Nephron (organoid): ENCODE results near the gene GTPBP3.

ENCODE experiments used
- H3K27ac Mint-ChIP-seq, 3 experiments: 2 replicates each; pipeline ENCODE4 v1.8.0; 2020; ENCODE audit warnings: mixed read lengths in 3 of 3, mild to moderate bottlenecking in 2 of 3, moderate library complexity in 1 of 3
- H3K27me3 Mint-ChIP-seq: 2 replicates; pipeline ENCODE4 v1.8.0; 2021; ENCODE audit warnings: low read depth, mild to moderate bottlenecking, moderate library complexity, mixed read lengths
- H3K36me3 Mint-ChIP-seq: 2 replicates; pipeline ENCODE4 v1.8.0; 2020; ENCODE audit warnings: low read depth, mixed read lengths
- H3K4me1 Mint-ChIP-seq: 2 replicates; pipeline ENCODE4 v1.8.0; 2020; ENCODE audit warnings: mixed read lengths
- H3K4me3 Mint-ChIP-seq, 3 experiments: 2 replicates each; pipeline ENCODE4 v1.8.0; 2020; ENCODE audit warnings: mild to moderate bottlenecking in 3 of 3, mixed read lengths in 3 of 3, moderate library complexity in 2 of 3
- H3K9me3 Mint-ChIP-seq: 2 replicates; pipeline ENCODE4 v1.8.0; 2020; ENCODE audit warnings: mixed read lengths
- TF ChIP-seq, protein P1 (sequence below), 3 experiments: fragments of 200-600 bp; sonication (generic); IDR thresholded peaks; one replicate each; pipeline ENCODE4 v1.5.0; 2021; ENCODE audit warnings: antibody characterized with exemption in 3 of 3; ENCODE audit not compliant: unreplicated experiment in 3 of 3

Gene GTPBP3

DNA sequence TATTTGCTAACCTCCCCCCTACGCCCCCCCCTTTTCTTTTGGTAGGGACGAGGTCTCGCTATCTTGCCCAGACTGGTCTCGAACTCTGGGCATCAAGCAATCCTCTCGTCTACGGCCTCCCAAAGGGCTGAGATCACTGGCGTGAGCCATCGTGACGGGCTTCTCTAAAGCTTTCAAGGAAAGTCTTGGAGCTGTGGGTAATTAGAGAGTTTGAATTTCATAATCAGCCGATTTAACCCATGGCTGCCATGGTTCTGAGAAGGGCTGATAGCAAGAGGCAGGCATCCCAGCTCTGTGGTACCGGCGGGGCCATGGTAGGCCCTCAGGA is 33.4 kb upstream of the GTPBP3 start:
- Mint-ChIP-seq H3K36me3 (peaks cover 7% of the 10 kb centered on the region), H3K4me3 (peak overlapping the region; percentile 80 to 94 (median 87)), H3K4me1 (peaks cover 44% of the 10 kb centered on the region), H3K27ac (peak overlapping the region; percentile 79 to 91 (median 86)), H3K9me3 (no peaks in the 10 kb centered on the region), H3K27me3 (no peaks in the 10 kb centered on the region)
- TF ChIP-seq, protein P1, sequence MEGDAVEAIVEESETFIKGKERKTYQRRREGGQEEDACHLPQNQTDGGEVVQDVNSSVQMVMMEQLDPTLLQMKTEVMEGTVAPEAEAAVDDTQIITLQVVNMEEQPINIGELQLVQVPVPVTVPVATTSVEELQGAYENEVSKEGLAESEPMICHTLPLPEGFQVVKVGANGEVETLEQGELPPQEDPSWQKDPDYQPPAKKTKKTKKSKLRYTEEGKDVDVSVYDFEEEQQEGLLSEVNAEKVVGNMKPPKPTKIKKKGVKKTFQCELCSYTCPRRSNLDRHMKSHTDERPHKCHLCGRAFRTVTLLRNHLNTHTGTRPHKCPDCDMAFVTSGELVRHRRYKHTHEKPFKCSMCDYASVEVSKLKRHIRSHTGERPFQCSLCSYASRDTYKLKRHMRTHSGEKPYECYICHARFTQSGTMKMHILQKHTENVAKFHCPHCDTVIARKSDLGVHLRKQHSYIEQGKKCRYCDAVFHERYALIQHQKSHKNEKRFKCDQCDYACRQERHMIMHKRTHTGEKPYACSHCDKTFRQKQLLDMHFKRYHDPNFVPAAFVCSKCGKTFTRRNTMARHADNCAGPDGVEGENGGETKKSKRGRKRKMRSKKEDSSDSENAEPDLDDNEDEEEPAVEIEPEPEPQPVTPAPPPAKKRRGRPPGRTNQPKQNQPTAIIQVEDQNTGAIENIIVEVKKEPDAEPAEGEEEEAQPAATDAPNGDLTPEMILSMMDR (IDR thresholded peaks at IDR 0.05; ENCODE audit: unreplicated experiment in 3 of 3) = no peak

DNA sequence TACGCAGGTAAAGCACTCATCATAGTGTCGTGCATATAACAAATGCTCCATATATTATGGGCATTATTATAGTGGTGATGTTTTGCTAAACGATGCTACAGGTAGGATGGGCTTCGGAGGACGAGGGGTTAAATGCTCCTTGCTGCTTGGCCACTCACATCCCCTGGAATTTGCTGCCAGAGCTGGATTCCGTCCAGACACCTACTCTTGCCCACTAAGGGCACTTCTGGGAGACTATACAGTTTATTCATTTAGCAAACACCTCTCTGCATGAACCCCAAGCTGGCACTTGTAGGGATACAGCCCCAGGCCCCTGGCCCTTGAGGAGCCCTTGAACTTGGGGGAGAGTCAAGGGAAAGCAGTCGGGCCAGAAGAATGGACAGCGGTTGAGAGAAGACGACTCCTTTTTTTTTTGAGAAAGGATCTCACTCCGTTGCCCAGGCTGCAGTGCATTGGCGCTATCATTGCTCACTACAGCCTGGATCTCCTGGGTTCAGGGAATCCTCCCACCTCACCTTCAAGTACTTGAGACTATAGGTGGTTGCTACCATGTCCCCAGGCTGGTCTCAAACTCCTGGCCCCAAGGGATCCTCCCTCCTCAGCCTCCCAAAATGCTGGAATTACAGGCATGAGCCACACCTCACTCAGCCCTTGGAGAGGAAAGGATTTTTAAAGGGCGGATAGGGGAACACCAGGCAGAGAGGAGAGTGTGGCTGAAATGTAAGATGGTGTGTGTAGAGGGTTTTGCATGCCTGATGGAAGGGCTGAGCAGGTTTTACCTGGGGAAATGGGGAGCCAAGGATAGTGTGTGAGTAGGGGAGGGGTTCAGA is 32.8 kb upstream of the GTPBP3 start:
- peak overlapping the region; percentile 90 to 95 (median 94) for H3K4me3 Mint-ChIP-seq
- peak overlapping the region; percentile 80 to 93 (median 86) for H3K27ac Mint-ChIP-seq
- H3K9me3 Mint-ChIP-seq = no peaks in the 10 kb centered on the region
- H3K4me1 Mint-ChIP-seq = peaks cover 51% of the 10 kb centered on the region
- peaks cover 5% of the 10 kb centered on the region for H3K36me3 Mint-ChIP-seq
- TF ChIP-seq, protein P1 (IDR thresholded peaks at IDR 0.05; ENCODE audit: unreplicated experiment in 3 of 3) = no peak
- no peaks in the 10 kb centered on the region for H3K27me3 Mint-ChIP-seq

DNA sequence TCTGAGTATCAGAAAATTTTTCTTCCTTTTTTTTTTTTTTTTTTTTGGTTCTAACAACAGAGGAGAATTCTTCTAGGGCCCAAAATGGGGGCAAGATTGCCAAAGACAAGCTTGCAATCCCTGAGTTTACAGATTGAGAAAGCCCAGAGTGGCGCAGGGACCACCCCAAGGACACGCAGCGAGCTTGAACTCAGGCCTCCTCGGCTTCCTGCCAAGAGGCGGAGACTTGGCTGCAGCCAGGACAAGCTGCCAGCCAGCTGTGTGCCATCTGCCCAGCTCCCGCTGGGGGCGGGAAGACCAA is 32.2 kb upstream of the GTPBP3 start:
- H3K4me3 Mint-ChIP-seq = peak overlapping the region; percentile 90 to 95 (median 94)
- H3K27ac Mint-ChIP-seq = peak overlapping the region; percentile 80 to 93 (median 86)
- H3K27me3 Mint-ChIP-seq = no peaks in the 10 kb centered on the region
- peaks cover 54% of the 10 kb centered on the region for H3K4me1 Mint-ChIP-seq
- no peaks in the 10 kb centered on the region for H3K9me3 Mint-ChIP-seq
- TF ChIP-seq, protein P1 (IDR thresholded peaks at IDR 0.05; ENCODE audit: unreplicated experiment in 3 of 3) = no peak
- peaks cover 5% of the 10 kb centered on the region for H3K36me3 Mint-ChIP-seq

DNA sequence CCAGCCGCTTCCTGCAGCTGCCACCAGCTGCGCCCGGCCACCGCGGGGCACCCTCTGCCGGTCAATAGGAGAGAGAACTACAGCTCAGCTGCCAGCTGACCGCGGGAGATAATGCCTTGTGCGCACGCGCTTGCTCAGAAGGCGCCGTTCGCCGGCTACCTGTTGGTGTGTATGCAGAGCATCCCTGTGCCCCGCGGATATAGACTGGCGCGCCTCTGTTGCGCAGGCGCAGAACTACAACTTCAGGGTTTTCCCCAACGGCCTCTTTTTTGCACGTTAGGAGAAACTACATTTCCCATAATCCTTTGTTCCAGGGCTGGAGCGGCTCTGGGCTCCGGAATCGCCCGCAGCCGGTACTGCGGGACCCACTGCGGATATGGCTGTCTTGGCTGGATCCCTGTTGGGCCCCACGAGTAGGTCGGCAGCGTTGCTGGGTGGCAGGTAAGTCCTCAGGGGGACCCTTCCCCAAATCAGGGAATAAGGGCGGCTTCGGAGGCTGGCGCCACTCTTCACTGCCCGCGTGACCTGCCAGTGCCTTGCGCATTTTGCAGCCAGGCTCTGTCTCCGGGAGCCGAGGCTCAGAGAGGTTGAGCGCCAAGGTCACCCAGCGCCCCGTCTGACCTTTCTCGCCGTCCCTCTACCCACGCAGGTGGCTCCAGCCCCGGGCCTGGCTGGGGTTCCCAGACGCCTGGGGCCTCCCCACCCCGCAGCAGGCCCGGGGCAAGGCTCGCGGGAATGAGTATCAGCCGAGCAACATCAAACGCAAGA is 31.7 kb upstream of the GTPBP3 start, which contains the start of gene MRPL34:
TSS of gene MRPL34 (plus strand) at position 356 of the 768 bp plus-strand sequence. CDS start at position 377, 21 bp downstream.
- peak within 1 kb of the TSS; percentile 86 to 93 (median 87) for H3K27ac Mint-ChIP-seq
- H3K4me3 Mint-ChIP-seq = peak within 1 kb of the TSS; percentile 90 to 95 (median 94)
- H3K9me3 Mint-ChIP-seq = no peaks in the 10 kb centered on the region
- H3K4me1 Mint-ChIP-seq = peaks cover 59% of the 10 kb centered on the region
- H3K36me3 Mint-ChIP-seq = peaks cover 5% of the 10 kb centered on the region
- TF ChIP-seq, protein P1 (IDR thresholded peaks at IDR 0.05; ENCODE audit: unreplicated experiment in 3 of 3) = peak; percentile 76 to 82 (median 81)
- H3K27me3 Mint-ChIP-seq = no peaks in the 10 kb centered on the region

GRCh38 chr19:17306285-17306714 is 31.1 kb upstream of the GTPBP3 start:
- Mint-ChIP-seq H3K4me1 (peaks cover 61% of the 10 kb centered on the region), H3K4me3 (peak overlapping the region; percentile 90 to 95 (median 94)), H3K36me3 (peaks cover 5% of the 10 kb centered on the region), H3K9me3 (no peaks in the 10 kb centered on the region), H3K27ac (peak overlapping the region; percentile 86 to 87 (median 87)), H3K27me3 (no peaks in the 10 kb centered on the region)
- TF ChIP-seq, protein P1 (IDR thresholded peaks at IDR 0.05; ENCODE audit: unreplicated experiment in 3 of 3) = no peak
